T1000 (cell line): ENCODE data around the gene ZNF445.
"Not testable (repeated sequence)": the region's sequence is repeated elsewhere in the genome, so short reads cannot be mapped to it uniquely, and the experiment has no call there.

Experiments
- DNase-seq: peaks from one replicate; lab custom pipeline; 2025; ENCODE audit warnings: mixed read lengths; lab: John Stamatoyannopoulos, UW

The ZNF445 gene

GRCh38 chr3:44477312-44478030 lies at the start of gene ZNF445:
TSS of gene ZNF445 (minus strand) at chr3:44477670. CDS start at chr3:44455549, 22,121 bp downstream.
- peak; percentile 69 for DNase-seq

DNA sequence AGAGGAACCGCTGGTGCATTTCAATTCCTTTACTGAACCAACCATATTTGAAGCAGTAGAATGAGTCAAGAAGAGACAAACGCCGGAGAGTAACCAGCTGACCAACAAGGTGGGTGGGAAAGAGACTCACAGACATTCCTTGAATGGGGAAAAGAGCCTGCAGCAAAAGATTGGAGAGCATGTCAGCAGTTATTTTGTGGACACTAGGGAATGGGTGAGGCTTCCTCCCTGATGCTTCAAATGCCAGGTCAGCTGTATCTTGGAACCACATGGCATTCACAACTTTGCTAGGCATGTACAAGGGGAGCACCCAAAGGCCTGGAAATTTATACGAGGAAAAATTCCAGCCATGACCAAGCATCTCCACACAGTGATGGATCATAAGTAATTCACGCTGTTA lies 47.6 kb upstream of the ZNF445 start:
- no peak for DNase-seq

GRCh38 chr3:44522494-44522933 lies 45.0 kb upstream of the ZNF445 start:
- no peak for DNase-seq

- no peak for DNase-seq
These were observed 44.3 kb upstream of the ZNF445 start for GRCh38 chr3:44521721-44522120.

DNA sequence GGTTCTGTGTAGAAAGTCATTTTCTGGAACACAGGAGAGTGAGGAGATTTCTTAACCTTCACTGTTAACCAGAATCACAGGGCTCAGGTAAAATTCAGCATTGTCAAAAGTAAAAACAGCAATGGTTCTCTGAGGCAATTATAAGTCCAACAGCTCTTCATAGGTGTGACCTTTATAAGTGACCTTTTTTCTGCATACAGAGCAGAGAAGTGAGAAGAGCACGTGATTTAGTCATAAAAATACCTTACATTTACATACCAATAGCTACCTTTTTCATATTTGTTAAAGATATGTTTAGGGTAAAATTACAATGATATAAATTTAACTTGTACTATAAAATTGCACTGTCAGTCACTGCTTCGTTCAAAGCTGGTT lies 41.3 kb upstream of the ZNF445 start:
- no peak for DNase-seq

DNA sequence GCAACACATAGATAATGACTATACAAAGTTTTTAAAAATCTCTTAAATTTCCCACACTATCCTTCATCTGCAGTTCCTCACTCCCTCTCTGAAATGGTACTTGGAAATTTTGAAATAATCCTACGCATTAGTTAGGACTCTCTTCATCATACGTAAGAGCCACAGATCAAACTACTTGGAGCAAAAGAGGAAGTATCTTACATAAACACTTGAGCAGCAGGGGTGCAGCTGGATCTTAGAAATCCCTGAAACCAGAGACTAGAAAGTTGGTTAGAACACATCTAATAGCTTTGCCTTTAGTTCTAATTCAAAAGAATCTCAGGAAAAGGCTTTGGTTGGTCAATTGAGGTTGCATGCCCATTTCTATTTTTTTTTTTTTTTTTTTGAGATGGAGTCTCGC lies 38.8 kb upstream of the ZNF445 start:
- no peak for DNase-seq

DNA sequence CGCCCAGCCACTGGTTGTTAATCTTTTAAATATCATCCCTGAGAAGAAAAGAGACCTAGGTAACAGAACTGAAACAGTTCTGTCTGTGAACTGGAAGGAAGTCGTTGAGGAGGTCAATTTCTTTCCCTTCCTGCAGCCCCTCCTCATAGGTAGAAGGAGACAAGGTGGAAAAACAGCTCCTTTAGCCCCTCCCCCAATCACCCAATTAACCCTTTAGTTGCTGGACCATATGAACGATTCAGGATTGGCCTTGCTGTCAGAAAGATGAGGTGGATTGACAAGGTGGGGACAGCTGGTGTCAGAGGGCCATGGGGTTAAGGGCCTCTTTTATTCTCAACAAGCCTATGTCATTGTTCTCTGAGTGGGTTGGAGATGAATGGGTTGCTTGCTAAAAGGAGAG lies 36.0 kb upstream of the ZNF445 start:
- no peak for DNase-seq

DNA sequence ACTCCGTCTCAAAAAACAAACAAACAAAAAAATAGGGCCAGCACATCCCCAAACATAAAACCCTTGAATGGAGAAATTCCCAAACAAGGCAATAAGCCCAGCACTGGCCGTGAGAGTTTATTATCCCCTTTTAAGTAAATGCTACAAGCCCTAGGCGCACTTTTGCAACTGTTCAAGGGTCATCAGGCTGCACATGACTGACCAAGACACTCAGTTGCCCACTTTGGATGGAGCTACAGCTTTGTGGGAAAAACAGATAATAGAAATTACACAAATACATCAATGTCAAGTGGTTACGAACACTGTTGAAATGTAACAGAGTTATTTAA lies 33.7 kb upstream of the ZNF445 start:
- no peak for DNase-seq

- DNase-seq: no peak
These were observed 32.5 kb upstream of the ZNF445 start for GRCh38 chr3:44510000-44510368.

DNA sequence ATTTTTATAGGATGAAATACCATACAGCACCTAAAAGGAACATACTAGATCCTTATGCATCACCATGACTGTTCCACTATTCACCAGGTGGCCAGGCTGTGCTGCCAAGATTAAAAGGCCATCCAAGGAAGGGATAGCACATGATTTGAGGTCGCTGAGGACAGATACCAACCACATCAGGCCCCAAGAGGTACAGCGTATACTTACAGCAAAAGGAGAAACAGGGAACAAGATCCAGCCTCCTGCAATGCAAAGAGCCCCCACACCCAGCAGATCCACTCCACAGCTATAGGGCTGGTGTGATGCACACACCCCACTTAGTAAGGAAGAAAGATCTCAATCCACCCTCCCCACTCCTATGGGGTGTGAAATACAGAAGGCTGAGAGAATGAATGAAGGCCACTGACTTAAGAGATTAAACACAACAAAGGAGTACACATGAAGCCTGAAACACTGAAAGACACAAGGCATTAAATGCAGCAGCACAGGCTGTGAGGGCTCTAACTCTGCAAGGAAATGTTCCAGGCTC lies 32.0 kb upstream of the ZNF445 start:
- DNase-seq: no peak

DNA sequence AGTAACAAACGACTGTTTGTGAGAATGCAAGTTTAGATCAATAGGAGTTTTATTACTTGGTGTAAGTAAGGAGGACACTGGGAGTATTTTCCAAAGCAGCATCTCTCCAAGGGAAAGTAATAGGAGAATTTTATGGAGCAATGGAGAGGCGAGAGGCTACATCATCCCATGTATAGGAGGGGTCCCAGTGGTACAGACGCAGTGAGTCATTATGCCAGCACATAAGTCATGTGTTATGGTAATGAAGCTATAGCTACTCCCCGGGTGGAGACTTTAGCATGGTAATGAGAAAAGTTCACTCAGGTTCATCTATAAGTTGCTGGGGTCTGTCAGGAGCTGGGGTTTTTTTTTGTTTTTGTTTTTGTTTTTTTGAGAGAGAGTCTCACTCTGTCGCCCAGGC lies 29.5 kb upstream of the ZNF445 start:
- DNase-seq: no peak

- no peak for DNase-seq
These were observed 29.1 kb upstream of the ZNF445 start for GRCh38 chr3:44506556-44506955.

- DNase-seq: no peak
These were observed 27.1 kb upstream of the ZNF445 start for GRCh38 chr3:44504566-44504965.

- DNase-seq: not testable (repeated sequence)
These were observed 25.7 kb upstream of the ZNF445 start for GRCh38 chr3:44503178-44503577.

- DNase-seq: no peak
These were observed 24.5 kb upstream of the ZNF445 start for GRCh38 chr3:44501971-44502370.

DNA sequence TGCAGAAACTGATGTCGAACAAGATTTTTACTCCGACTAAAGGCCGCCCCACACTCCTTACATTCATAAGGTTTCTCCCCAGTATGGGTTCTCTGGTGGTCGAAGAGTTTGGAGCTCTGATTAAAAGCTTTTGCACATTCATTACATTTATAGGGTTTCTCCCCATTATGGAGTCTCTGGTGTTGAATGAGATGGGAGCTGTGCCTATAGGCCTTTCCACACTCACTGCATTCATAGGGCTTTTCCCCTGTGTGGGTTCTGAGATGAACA lies 22.4 kb upstream of the ZNF445 start:
- not testable (repeated sequence) for DNase-seq

DNA sequence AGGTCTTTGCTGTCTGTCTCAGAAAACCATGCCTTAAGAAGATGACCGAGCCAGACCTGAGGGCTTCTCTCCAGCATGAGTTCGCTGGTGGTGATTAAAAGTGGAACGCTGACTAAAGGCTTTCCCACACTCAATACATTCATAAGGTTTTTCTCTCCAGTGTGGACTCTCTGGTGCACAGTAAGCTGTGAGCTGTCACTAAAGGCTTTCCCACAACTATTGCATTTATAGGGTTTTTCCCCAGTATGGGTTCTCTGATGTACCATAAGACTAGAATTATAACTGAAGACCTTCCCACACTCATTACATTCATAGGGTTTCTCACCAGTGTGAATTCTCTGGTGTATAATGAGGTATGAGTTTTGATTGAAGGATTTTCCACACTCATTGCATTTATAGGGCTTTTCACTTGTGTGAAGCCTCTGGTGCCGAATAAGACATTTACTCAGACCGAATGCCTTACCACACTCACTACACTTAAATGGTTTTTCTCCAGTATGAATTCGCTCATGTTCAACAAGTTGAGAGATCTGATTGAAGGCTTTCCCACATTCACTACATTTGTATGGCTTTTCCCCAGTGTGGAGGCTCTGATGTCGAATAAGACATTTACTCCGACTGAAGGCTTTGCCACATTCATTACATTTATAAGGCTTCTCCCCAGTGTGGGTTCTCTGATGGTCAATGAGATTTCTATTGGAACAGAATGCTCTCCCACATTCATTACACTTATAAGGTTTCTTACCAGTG lies 21.9 kb upstream of the ZNF445 start:
- DNase-seq: no peak

DNA sequence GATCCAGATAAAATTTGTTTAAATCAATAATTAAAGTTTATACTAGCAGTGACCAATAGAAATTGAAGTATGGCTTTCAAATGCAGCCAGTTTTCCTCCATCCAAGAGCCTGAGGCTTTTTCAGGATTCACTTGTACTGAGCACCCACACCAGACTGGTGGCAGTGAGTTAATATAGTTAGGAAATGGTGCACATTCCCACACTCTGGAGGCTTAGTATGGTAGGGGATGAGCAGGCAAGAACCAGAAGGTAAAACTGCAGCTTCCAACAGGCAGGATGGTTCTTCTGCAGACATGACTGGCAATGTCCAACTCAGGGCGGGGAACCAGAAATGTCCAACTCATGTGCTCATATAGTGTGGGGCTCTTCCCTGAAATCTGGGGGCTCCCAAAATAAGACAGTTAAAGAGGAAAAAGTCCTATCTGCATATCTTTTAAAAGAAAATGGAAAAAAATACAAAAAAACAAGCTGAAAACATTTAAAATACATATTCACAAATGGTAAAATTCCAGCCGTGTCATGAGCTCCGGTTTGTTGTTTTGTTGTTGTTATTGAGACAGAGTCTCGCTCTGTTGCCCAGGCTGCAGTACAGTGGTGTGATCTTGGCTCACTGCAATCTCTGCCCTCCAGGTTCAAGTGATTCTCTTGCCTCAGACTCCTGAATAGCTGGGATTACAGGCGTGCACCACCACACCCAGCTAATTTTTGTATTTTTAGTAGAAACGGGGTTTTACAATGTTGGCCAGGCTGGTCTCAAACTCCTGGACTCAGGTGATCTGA lies 18.4 kb upstream of the ZNF445 start:
- DNase-seq: no peak

DNA sequence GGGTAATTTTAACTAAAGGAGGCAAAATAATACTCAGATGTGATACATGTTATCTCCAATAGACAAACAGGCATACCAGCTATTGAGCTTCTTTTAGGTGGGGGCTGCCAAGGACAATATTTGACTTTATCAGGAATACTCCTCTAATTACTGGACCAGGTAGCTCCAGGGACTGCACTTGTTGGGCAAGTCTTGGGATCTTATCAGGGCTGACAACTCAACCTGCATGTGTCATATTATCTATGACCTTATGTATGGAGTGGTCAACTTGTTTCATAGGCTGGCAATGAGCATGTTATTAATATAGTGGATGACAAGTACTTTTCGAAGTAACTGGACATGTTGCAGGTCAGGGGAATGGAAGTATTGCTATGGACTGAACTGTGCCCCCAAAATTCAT lies 15.0 kb upstream of the ZNF445 start:
- no peak for DNase-seq

GRCh38 chr3:44482721-44483120 lies 5.3 kb upstream of the ZNF445 start:
- DNase-seq: no peak

GRCh38 chr3:44478606-44479094 lies 1.2 kb upstream of the ZNF445 start:
- DNase-seq: no peak

DNA sequence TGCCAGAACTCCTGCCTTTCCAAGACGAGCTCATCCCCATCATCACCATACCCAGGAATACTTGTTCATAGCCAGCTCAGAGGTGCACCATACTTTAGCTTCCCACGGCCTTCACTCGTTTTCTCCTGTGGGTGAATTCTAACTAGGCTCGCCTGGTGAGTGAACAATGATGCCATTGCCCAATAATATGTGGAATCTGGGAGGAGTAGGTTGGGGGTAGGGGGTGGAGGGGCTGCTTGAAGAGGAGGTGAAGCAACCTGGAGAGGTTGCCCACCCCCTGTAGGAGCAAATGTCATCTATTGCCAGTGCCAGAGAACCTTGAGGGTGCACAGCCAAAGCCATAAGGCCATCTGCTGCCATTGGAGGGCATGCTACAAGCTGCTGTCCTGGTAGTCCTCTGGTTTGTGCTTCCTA lies 592 bp upstream of the ZNF445 start:
- DNase-seq: no peak

GRCh38 chr3:44476963-44477311 lies 533 bp downstream of the ZNF445 start:
- no peak for DNase-seq
